Urothelium cell line (cell line): ENCODE measurements around the gene CFAP54.
"Not testable (repeated sequence)": the region's sequence is repeated elsewhere in the genome, so short reads cannot be mapped to it uniquely, and the experiment has no call there.

Source experiments
- DNase-seq: peaks from one replicate; pipeline ENCODE4 v3.0.0; 2011; ENCODE audit warnings: low spot score, mixed read lengths
- FAIRE-seq: peaks from 2 replicates; lab custom pipeline; 2011; peaks lifted over from hg19 to GRCh38; lab: Jason Lieb, UNC

Gene CFAP54

GRCh38 chr12:96605684-96606083 lies 116.3 kb downstream of the CFAP54 start:
- DNase-seq (no peak), FAIRE-seq (no peak)

- FAIRE-seq, result no peak
- DNase-seq, result no peak
Measured at GRCh38 chr12:96606134-96606533, 116.8 kb downstream of the CFAP54 start.

- FAIRE-seq (no peak), DNase-seq (no peak)
Measured at GRCh38 chr12:96606644-96607043, 117.3 kb downstream of the CFAP54 start.

GRCh38 chr12:96617178-96617577 lies 127.8 kb downstream of the CFAP54 start:
- no peak for FAIRE-seq
- no peak for DNase-seq

- FAIRE-seq (no peak), DNase-seq (no peak)
Measured at GRCh38 chr12:96623155-96623554, 133.8 kb downstream of the CFAP54 start.

GRCh38 chr12:96623656-96624217 lies 134.4 kb downstream of the CFAP54 start:
- FAIRE-seq (no peak), DNase-seq (no peak)

- DNase-seq (no peak), FAIRE-seq (no peak)
Measured at GRCh38 chr12:96635844-96636243, 146.5 kb downstream of the CFAP54 start.

- DNase-seq (no peak), FAIRE-seq (no peak)
Measured at GRCh38 chr12:96636895-96637294, 147.5 kb downstream of the CFAP54 start.

- DNase-seq (no peak), FAIRE-seq (no peak)
Measured at GRCh38 chr12:96648923-96649322, 159.5 kb downstream of the CFAP54 start.

- DNase-seq (no peak), FAIRE-seq (no peak)
Measured at GRCh38 chr12:96652870-96653269, 163.5 kb downstream of the CFAP54 start.

- FAIRE-seq (no peak), DNase-seq (no peak)
Measured at GRCh38 chr12:96658075-96658474, 168.7 kb downstream of the CFAP54 start.

GRCh38 chr12:96669786-96670185 lies 180.4 kb downstream of the CFAP54 start:
- DNase-seq, result no peak
- no peak for FAIRE-seq

GRCh38 chr12:96670334-96670899 lies 181.0 kb downstream of the CFAP54 start:
- DNase-seq (no peak), FAIRE-seq (no peak)

- not testable (repeated sequence) for FAIRE-seq, DNase-seq
Measured at GRCh38 chr12:96675519-96675918, 186.1 kb downstream of the CFAP54 start.

GRCh38 chr12:96677363-96677762 lies 188.0 kb downstream of the CFAP54 start:
- DNase-seq (no peak), FAIRE-seq (no peak)

- no peak for DNase-seq
- no peak for FAIRE-seq
Measured at GRCh38 chr12:96687719-96688118, 198.3 kb downstream of the CFAP54 start.

GRCh38 chr12:96698521-96698920 lies 209.1 kb downstream of the CFAP54 start:
- DNase-seq (no peak), FAIRE-seq (no peak)

- no peak for DNase-seq
- FAIRE-seq, result no peak
Measured at GRCh38 chr12:96698965-96699364, 209.6 kb downstream of the CFAP54 start.

GRCh38 chr12:96701856-96702255 lies 212.5 kb downstream of the CFAP54 start:
- no peak for DNase-seq
- no peak for FAIRE-seq

GRCh38 chr12:96710127-96710745 lies 220.9 kb downstream of the CFAP54 start:
- FAIRE-seq, result no peak

GRCh38 chr12:96711364-96711763 lies 222.0 kb downstream of the CFAP54 start:
- DNase-seq (no peak), FAIRE-seq (no peak)

More at GRCh38 chr12:96710127-96710745, 220.9 kb downstream of the CFAP54 start:
- no peak for DNase-seq

GRCh38 chr12:96714199-96714598 lies 224.8 kb downstream of the CFAP54 start:
- DNase-seq, result no peak

More at GRCh38 chr12:96714199-96714598, 224.8 kb downstream of the CFAP54 start:
- no peak for FAIRE-seq
